Stimulated activated CD8-positive, alpha-beta memory T cell treated with anti-CD3 and anti-CD28 coated beads, Interleukin-15, amount 100 ng/mL, for 48 hours (primary cell): ENCODE data around the gene NT5E.
"Not testable (repeated sequence)": the region's sequence is repeated elsewhere in the genome, so short reads cannot be mapped to it uniquely, and the experiment has no call there.

Experiments used
- DNase-seq, 2 donors: peaks; one replicate each; pipeline ENCODE4 v3.0.0-alpha.2; 2020; ENCODE audit warnings: low read depth in 2 of 2

NT5E gene

DNA sequence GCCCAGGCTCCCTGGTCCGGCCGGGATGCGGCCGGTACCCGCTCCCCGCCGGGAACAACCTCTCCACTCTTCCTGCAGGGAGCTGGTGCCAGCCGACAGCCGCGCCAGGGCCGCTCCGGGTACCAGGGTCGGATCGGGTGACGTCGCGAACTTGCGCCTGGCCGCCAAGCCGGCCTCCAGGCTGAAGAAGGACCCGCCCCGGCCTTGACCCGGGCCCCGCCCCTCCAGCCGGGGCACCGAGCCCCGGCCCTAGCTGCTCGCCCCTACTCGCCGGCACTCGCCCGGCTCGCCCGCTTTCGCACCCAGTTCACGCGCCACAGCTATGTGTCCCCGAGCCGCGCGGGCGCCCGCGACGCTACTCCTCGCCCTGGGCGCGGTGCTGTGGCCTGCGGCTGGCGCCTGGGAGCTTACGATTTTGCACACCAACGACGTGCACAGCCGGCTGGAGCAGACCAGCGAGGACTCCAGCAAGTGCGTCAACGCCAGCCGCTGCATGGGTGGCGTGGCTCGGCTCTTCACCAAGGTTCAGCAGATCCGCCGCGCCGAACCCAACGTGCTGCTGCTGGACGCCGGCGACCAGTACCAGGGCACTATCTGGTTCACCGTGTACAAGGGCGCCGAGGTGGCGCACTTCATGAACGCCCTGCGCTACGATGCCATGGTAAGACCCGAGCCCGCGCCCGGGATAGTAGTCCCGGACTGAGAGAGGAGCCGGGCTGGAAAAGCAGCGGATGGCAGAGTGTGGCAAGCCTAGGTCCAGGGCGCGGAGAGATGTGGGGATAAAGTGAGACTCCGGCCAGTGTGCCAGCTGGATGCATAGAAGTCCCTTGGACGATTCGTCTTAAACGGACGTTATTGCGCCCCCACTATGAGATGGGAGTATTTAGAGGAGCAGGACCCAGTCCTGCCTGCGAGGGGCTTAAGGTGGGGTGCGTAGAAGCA, at the start of gene NT5E:
TSS of gene NT5E (plus strand) at position 266 of the 942 bp plus-strand sequence. CDS start at position 323, 57 bp downstream.
- peak; percentile 39 to 53 for DNase-seq

- no peak for DNase-seq
These were observed 49.6 kb upstream of the NT5E start for GRCh38 chr6:85400331-85400730.

DNA sequence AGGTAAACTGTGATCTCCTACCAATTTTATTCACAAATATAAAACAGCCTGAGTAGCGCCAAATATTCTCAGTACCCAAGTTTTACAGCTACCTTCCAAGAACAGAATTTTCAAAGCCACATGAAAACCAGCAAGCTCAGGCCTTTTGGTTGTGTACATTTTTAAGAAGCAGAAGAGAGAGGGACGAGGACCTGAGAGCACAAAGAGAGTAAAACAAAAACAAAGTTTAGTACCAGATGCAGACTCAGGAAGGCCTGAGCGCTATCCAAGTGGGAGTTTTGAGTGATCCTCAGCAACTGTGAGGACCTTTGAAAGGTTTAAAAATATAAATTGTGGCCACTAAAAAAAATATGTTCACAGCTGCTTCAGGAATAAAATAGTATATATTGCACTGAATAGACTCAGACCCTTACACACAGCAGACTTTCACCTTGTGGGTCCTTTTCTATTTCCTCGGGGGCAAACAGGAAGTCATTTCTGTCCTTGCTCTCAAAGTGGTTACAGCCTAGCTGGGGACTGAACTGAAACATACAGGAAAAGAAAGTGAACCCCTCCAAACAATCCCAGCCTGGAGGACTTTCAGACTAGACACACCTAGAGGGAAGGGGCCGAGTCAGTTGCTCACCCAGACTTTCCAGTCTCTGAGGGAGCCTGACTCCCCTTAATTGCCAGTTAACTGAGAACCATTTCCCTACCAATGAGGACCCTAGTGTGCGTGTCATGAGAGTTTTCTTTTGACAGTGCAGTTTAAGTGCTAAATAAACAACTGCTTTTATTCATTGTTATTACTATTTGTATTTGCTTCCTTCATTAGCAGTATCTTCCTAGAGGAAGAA, 48.5 kb upstream of the NT5E start:
- DNase-seq, result no peak

DNA sequence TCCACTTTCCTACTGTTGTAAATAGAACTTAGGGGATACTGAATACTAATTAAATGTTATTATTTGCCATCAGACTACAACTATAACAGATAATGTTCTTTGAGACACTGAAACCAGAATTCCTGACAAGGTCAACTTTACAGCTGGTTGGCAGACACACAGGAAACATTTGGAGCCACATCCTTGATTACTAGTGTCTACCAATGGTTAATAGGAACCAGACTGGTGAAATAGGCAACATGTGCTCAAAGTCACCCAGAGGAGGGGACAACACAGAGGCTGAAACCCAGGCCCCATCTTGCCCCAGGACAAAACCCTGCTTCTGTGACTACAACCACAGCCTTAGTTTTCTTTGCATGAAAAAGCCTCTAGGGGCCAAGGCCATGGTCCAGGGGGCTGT, 47.8 kb upstream of the NT5E start:
- DNase-seq, result no peak

DNA sequence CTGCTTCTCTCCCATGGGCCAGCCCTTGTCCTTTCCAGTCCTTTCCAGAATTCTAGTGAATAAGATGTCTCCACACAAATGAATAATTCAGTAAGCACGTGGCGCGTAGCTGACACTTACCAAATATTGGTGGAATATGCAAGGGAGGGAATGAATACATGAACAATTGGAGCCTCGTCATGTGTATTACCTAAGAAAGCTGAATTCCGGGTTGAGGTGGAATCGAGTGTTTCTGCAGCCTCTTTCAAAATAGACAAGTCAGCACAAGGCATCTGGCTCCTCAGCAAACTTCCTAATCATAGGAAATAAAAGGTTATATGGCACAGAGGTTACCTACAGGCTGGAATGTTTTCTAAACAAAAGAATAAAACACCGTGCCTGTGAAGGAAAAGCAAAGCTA, 47.0 kb upstream of the NT5E start:
- DNase-seq, result no peak

GRCh38 chr6:85403331-85404015, 46.4 kb upstream of the NT5E start:
- DNase-seq, result no peak

DNA sequence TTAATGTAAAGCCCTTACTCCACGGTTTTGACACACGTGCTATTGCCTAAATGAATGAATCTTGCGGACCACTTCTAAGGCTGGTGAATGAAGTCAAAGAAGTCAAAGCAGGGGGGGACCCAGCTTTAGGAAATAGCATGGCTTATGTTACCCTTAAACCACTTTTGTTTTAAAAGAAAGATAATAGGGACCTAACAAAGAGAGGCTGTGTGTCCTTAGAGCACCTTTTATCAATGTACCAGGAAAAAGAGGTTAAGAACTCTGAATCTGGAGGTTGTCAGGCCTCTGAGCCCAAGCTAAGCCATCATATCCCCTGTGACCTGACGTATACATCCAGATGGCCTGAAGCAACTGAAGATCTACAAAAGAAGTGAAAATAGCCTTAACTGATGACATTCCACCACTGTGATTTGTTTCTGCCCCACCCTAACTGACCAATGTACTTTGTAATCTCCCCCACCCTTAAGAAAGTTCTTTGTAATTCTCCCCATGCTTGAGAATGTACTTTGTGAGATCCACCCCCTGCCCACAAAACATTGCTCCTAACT, 45.8 kb upstream of the NT5E start:
- DNase-seq, result not testable (repeated sequence)

DNA sequence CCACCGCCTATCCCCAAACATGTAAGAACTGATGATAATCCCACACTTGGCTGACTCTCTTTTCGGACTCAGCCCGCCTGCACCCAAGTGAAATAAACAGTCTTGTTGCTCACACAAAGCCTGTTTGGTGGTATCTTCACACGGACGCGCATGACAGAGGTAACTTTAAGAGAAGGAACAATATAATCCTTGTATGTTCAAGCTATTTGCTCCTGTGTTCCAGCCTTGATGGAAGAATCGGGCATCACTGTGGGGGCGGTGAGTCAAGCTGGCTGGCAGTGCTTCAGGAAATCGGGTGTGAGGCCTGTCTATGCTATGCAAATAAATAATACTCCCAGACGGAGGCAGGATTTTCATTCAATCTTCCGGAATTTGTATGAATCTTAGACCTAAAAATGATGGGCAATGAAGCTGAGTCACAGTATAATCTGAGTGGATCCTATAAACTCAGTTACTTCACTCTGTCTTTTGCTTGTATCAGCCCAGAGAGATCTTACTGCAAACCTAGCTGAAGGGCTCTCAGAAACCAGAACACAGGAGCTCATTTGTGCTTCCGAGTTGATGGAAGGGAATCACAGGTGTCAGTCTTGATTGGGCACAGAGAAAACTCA, 45.2 kb upstream of the NT5E start:
- DNase-seq, result no peak

DNA sequence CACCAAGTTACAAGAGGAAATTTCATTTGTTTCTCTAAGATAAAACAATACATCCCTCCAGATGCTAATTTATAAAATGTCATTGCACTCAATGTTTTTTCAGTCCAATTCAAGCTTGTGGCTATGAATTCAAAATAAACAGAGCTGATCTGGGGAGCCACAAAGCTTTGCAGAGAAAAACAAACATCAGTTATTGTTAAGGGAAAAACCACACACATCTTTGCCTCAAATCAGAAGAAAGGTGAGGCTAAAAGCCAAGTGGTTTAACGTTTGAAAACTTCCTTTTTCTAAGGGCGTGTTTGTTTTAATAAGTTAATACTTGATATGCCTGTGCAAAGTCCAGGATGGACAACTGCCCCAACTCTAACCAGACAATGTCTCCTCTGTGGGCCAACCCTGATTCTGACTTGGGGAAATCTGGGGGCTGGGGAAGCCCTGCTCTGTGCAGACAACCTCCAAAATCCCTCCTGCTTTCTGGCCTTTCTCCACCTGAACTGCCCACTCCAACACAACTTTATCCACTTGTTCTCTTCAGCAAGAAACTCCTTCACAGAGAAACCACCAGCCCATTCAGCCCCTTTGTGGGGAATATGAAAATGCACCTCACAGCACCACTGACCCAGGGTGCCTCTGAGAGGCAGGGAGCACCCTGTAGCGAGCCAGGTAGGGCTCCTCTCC, 44.6 kb upstream of the NT5E start:
- no peak for DNase-seq

- no peak for DNase-seq
These were observed 44.1 kb upstream of the NT5E start for GRCh38 chr6:85405853-85406198.

DNA sequence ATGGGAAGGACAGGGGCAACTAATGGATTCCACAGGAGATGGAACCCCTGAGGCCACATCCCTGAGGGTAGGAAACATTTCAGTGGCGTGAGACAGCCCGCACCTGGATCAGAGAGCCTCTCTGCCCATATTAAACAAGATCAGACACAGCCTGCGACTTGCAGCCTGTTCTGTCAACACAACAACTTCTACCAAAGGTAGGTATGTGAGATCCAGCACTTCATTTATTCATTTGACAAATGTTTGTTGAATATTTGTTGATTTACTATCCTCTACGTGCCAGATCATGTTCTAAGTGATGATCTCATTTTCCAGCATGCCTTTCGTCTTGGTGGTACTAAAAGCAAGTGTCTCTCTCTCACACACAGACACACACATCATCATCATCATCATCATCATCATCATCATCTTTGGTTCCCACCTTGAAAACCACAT, 43.2 kb upstream of the NT5E start:
- DNase-seq, result no peak

GRCh38 chr6:85408039-85408438, 41.8 kb upstream of the NT5E start:
- DNase-seq, result no peak

- no peak for DNase-seq
These were observed 36.9 kb upstream of the NT5E start for GRCh38 chr6:85412911-85413430.

DNA sequence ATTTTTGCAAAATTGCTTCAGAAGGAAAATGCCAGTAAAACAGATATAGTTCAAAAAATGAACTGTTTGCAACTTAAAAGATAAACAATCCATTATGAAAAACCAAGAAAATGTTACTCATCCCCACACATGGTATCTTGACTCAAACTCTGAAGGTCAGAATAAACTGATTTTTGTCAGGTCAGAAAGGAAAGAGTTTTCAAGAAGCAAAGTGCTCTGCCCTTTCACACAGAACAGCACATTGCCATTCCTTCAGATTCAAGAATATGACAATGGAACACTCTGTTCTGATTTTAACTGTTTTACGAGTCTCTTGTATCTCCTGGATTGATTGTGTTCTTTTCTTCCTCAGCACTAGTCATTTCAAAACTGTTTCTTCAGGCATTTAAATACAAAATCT, 33.8 kb upstream of the NT5E start:
- DNase-seq, result no peak

DNA sequence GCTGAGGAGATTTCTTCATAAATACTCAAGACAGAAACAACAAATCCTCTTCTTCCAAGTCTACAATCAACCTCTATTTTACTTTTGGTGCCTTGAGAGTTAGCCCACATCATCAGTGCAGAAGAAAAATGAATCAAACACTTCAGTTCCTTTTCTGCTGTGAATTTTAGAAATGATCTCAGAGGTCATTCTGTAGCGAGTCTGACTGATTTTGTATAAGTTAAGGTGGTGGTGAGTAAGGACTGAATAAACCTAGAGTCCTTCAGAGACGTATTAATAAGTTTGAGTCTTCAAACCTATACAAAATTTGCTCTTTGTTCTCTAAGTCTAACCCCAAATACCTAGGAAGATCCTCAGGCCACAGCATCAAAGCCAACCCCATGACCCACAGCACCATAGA, 33.1 kb upstream of the NT5E start:
- no peak for DNase-seq

GRCh38 chr6:85417336-85417735, 32.5 kb upstream of the NT5E start:
- no peak for DNase-seq

DNA sequence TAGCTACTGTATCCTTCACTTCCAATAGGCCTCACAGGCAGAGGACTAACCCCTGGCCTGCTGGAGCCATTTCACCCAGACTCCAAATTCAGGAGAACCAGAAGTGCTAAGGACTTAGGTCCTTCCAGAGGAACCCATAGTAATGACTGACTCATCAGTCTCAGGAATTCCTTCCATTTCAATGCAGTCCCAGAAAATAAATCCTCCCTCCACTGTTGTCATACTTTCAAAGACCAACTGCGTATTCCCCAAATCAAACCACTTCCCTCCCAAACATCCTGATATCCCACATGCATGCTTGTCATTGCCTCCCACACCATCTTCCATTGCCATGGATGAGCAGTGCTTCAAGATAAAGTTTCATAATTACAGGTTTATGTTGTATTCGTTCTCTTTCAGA, 31.8 kb upstream of the NT5E start:
- DNase-seq, result no peak

DNA sequence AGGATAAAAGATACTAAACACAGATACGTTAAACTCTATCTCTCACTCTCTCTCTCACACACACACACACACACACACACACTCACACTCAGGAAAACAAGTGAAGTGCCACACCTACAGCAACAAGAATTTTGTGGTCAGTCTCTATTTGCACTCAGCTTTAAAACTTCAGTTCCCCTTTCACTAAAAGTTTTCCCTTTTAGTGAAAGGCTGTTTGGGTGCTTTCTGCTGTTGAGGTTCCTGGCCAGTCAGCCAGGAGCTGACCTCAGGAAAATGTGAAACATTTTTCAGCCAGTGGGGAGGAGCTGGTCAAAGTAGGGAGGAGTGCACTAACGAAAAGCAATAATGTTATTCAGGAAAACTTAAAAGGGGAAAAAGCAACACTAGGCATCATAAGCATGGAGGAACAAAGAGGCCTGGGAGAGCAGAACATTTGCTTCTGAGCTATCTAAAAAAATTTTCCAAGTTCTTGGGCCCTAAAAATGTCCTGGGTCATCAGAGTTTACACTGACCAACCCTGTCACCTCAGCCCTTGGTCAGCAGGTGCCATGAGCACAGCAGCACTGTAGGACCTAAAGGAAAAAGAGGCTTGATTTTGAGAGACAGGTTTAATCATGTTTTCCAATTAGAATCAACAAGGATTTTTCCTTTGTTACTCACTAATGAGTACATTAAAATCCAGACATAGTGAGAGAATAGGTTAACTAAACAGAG, 30.7 kb upstream of the NT5E start:
- no peak for DNase-seq

GRCh38 chr6:85420551-85420950, 29.3 kb upstream of the NT5E start:
- DNase-seq, result no peak

- no peak for DNase-seq
These were observed 28.7 kb upstream of the NT5E start for GRCh38 chr6:85421181-85421580.
